HepG2 (cell line): ENCODE measurements around the gene HSD11B2. TPM values are rescaled to one million over a fixed set of nuclear protein-coding genes. Genes with fewer than 3 reads are reported as not detected.

Source experiments
- ATM ChIP-seq: fragments of 450-650 bp; IDR thresholded peaks from 2 replicates; pipeline ENCODE4 v1.7.1; 2017; ENCODE audit warnings: mild to moderate bottlenecking, borderline replicate concordance
- ELF1 ChIP-seq: sonication (generic); formaldehyde crosslinking; IDR thresholded peaks from 2 replicates; pipeline ENCODE4 v1.4.0; 2020; ENCODE audit warnings: missing genetic modification reagents
- ESRRA ChIP-seq: sonication (generic); formaldehyde crosslinking; IDR thresholded peaks from 2 replicates; pipeline ENCODE4 v1.5.1; 2020; ENCODE audit warnings: mild to moderate bottlenecking, low read depth, missing genetic modification reagents
- HCFC1 ChIP-seq: fragments of 150-350 bp; IDR thresholded peaks from 2 replicates; pipeline ENCODE4 v1.6.1; 2014; ENCODE audit warnings: low read depth, low read length
- KLF15 ChIP-seq: sonication (generic); formaldehyde crosslinking; IDR thresholded peaks from 2 replicates; pipeline ENCODE4 v1.8.1; 2023; ENCODE audit warnings: borderline replicate concordance, mild to moderate bottlenecking, inconsistent platforms, missing genetic modification reagents, mixed read lengths
- SMYD3 ChIP-seq: sonication (generic); formaldehyde crosslinking; IDR thresholded peaks from 2 replicates; pipeline ENCODE4 v1.8.1; 2023; ENCODE audit warnings: mild to moderate bottlenecking, missing genetic modification reagents
- TBL1XR1 ChIP-seq: fragments of 150-350 bp; IDR thresholded peaks from 2 replicates; pipeline ENCODE4 v1.6.1; 2014; ENCODE audit warnings: borderline replicate concordance, low read length; ENCODE audit not compliant: partially characterized antibody
- UBTF ChIP-seq: sonication (generic); formaldehyde crosslinking; IDR thresholded peaks from 2 replicates; pipeline ENCODE4 v1.4.0; 2020; ENCODE audit warnings: mild to moderate bottlenecking, missing genetic modification reagents
- ZFYVE20 ChIP-seq: sonication (generic); formaldehyde crosslinking; IDR thresholded peaks from 2 replicates; pipeline ENCODE4 v1.8.0; 2023; ENCODE audit warnings: low read depth, mild to moderate bottlenecking, moderate library complexity, missing genetic modification reagents, borderline replicate concordance
- ZNF143 ChIP-seq: sonication (generic); formaldehyde crosslinking; IDR thresholded peaks from 2 replicates; pipeline ENCODE4 v1.4.0; 2020; ENCODE audit warnings: missing genetic modification reagents
- ZNF30 ChIP-seq: sonication (generic); formaldehyde crosslinking; IDR thresholded peaks from 2 replicates; pipeline ENCODE4 v1.5.0; 2020; ENCODE audit warnings: mild to moderate bottlenecking, missing genetic modification reagents
- ZNF33B ChIP-seq: sonication (generic); formaldehyde crosslinking; IDR thresholded peaks from 2 replicates; pipeline ENCODE4 v1.5.1; 2020; ENCODE audit warnings: mild to moderate bottlenecking, missing genetic modification reagents
- polyA plus RNA-seq, 8 experiments: library from polyadenylated mRNA; depleted of rRNA in 3 of 8; stranded (reverse) in 7 of 8; unstranded in 1 of 8; fragments of >200 nt; fragmentation: Illumina TruSeq in 4 of 8; extraction: Trizol in 4 of 8; gene quantifications; 2 replicates each; pipeline versions ENCODE4 v1.2.1 to v1.2.3, GENCODE V29; 2011 to 2016; ENCODE audit warnings: low read depth in 4 of 8, missing spikeins in 1 of 8, mixed read lengths in 1 of 8; ENCODE audit not compliant: insufficient read depth in 1 of 8
- total RNA-seq, 5 experiments: library from RNA; depleted of rRNA; stranded (reverse); fragments of >200 nt; fragmentation: Illumina TruSeq; extraction: Trizol; gene quantifications; 2 replicates each; pipeline ENCODE4 v1.2.3, GENCODE V29; 2016; ENCODE audit warnings: low read depth in 1 of 5
- TF ChIP-seq, protein P1 (sequence below): sonication (generic); formaldehyde crosslinking; IDR thresholded peaks from 2 replicates; pipeline ENCODE4 v1.5.1; 2020; ENCODE audit warnings: mild to moderate bottlenecking, missing genetic modification reagents, borderline replicate concordance
- TF ChIP-seq, protein P2 (sequence below): IDR thresholded peaks from 2 replicates; pipeline ENCODE4 v1.6.1; 2016; ENCODE audit warnings: low read depth, control low read depth
- TF ChIP-seq, protein P3 (sequence below), 2 experiments: IDR thresholded peaks; 2 replicates each; pipeline ENCODE4 v1.6.1; 2011 to 2012; ENCODE audit warnings: low read length in 2 of 2, borderline replicate concordance in 1 of 2, low read depth in 1 of 2, mild to moderate bottlenecking in 1 of 2, moderate library complexity in 1 of 2
- TF ChIP-seq, protein P4 (sequence below): sonication (generic); formaldehyde crosslinking; IDR thresholded peaks from 2 replicates; pipeline ENCODE4 v1.5.0; 2020; ENCODE audit warnings: missing genetic modification reagents

HSD11B2 gene
- total and polyA plus RNA-seq, 2 of the 13 experiments (the other 11 are each of a cell fraction or from before 2014, with no cell fraction given) = 8.9 to 13.6 TPM

DNA sequence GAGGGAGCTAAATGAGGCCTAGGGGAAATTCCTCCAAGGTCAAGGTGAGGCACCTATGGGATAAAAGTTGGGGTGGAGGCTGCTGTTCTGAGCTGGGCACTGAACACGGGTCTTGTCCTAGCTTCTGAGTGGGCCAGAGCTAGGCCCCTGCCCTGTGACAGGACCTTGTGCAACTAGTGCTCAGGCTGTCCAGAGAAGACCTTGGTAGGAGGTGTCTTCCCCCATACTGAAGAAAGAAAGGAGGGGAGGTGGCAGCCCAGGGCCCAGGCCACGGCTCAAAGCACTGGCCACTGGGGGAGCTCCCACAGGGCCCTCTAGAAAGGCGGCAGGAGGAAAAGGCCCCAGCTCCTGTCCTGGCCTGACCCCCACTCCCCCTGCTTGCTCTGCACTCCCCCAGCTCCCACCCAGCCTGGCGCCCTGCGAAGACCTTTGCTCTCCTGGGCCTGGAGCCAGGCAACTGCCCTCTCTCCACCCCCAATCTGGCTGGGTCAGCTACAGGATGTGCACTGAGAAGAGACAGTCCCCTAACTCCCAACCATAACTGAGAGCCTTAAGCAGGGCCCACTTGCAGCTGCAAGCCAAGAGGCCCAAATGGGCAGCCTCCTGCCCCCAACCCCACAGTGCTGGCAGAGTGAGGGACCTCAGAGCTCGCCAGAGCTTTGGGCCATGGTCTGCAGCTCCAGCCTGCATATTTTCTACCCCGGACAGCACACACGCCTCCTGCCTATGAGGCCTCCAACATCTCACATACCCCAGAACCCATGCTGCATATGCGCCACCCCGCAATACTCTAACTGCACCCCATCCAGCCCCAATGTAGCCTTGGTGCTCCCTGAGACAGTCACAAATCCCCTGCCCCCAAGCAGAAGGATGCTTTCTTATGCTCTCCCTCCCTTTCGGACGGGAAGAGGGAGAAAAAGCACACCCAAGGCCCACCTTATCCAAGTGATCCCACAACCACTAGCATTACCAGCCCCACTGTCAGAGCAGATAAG, 15.3 kb downstream of the HSD11B2 start (continued):
- no peak for TF ChIP-seq ZNF33B (CRISPR knock-in tag)
- TF ChIP-seq, protein P1, sequence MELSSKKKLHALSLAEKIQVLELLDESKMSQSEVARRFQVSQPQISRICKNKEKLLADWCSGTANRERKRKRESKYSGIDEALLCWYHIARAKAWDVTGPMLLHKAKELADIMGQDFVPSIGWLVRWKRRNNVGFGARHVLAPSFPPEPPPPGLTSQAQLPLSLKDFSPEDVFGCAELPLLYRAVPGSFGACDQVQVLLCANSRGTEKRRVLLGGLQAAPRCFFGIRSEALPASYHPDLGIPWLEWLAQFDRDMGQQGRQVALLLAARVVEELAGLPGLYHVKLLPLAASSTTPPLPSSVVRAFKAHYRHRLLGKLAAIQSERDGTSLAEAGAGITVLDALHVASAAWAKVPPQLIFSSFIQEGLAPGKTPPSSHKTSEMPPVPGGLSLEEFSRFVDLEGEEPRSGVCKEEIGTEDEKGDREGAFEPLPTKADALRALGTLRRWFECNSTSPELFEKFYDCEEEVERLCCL (CRISPR knock-in tag) = 0 out of 2 replicates have a peak, but pooled peaks have one; percentile 31
- peak; percentile 62 for TF ChIP-seq UBTF (CRISPR knock-in tag)
- no peak; the same call in 1 of the 2 replicates for TF ChIP-seq ELF1 (CRISPR knock-in tag)
- TF ChIP-seq ZNF143 (CRISPR knock-in tag) = no peak; the same call in 1 of the 2 replicates
- no peak for TF ChIP-seq KLF15 (CRISPR knock-in tag)
- TF ChIP-seq, protein P2, sequence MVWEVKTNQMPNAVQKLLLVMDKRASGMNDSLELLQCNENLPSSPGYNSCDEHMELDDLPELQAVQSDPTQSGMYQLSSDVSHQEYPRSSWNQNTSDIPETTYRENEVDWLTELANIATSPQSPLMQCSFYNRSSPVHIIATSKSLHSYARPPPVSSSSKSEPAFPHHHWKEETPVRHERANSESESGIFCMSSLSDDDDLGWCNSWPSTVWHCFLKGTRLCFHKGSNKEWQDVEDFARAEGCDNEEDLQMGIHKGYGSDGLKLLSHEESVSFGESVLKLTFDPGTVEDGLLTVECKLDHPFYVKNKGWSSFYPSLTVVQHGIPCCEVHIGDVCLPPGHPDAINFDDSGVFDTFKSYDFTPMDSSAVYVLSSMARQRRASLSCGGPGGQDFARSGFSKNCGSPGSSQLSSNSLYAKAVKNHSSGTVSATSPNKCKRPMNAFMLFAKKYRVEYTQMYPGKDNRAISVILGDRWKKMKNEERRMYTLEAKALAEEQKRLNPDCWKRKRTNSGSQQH (CRISPR knock-in tag) = no peak; the same call in 1 of the 2 replicates
- TF ChIP-seq, protein P3, sequence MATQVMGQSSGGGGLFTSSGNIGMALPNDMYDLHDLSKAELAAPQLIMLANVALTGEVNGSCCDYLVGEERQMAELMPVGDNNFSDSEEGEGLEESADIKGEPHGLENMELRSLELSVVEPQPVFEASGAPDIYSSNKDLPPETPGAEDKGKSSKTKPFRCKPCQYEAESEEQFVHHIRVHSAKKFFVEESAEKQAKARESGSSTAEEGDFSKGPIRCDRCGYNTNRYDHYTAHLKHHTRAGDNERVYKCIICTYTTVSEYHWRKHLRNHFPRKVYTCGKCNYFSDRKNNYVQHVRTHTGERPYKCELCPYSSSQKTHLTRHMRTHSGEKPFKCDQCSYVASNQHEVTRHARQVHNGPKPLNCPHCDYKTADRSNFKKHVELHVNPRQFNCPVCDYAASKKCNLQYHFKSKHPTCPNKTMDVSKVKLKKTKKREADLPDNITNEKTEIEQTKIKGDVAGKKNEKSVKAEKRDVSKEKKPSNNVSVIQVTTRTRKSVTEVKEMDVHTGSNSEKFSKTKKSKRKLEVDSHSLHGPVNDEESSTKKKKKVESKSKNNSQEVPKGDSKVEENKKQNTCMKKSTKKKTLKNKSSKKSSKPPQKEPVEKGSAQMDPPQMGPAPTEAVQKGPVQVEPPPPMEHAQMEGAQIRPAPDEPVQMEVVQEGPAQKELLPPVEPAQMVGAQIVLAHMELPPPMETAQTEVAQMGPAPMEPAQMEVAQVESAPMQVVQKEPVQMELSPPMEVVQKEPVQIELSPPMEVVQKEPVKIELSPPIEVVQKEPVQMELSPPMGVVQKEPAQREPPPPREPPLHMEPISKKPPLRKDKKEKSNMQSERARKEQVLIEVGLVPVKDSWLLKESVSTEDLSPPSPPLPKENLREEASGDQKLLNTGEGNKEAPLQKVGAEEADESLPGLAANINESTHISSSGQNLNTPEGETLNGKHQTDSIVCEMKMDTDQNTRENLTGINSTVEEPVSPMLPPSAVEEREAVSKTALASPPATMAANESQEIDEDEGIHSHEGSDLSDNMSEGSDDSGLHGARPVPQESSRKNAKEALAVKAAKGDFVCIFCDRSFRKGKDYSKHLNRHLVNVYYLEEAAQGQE (IDR thresholded peaks at IDR 0.05; ENCODE audit: borderline replicate concordance in 1 of 2, low read depth in 1 of 2, low read length in 2 of 2) = 0 out of 4 replicates have a peak, but pooled peaks of 1 of the 2 experiments have one; percentile 29
- no peak for TF ChIP-seq ATM
- TF ChIP-seq ZFYVE20 (CRISPR knock-in tag) = no peak
- no peak for TF ChIP-seq ZNF30 (CRISPR knock-in tag)
- no peak for TF ChIP-seq SMYD3
- TF ChIP-seq HCFC1 = no peak
- peak; percentile 92 for TF ChIP-seq ESRRA (CRISPR knock-in tag)
- TF ChIP-seq, protein P4, sequence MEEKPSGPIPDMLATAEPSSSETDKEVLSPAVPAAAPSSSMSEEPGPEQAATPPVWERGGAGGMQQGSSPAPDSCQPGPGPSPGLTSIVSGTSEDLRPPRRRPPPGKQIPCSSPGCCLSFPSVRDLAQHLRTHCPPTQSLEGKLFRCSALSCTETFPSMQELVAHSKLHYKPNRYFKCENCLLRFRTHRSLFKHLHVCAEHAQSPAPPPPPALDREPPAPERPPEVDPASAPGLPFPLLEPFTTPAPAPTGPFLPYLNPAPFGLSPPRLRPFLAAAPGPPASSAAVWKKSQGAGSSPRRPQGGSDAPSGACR = 0 out of 2 replicates have a peak, but pooled peaks have one; percentile 81
- TF ChIP-seq TBL1XR1 = no peak
